ENCODE measurements around the gene EPN1.

- no peak for TF ChIP-seq CTCF (IDR thresholded peaks at IDR 0.05; ENCODE audit: low read length)
- no peak for TF ChIP-seq EZH2 (IDR thresholded peaks at IDR 0.05; ENCODE audit: borderline replicate concordance, low read length)
Measured at GRCh38 chr19:55684946-55685681, 10.1 kb downstream of the EPN1 start.

Data from OCI-LY1 (cell line).